Measurements from ENCODE around the gene NEGR1.

NEGR1 gene

DNA sequence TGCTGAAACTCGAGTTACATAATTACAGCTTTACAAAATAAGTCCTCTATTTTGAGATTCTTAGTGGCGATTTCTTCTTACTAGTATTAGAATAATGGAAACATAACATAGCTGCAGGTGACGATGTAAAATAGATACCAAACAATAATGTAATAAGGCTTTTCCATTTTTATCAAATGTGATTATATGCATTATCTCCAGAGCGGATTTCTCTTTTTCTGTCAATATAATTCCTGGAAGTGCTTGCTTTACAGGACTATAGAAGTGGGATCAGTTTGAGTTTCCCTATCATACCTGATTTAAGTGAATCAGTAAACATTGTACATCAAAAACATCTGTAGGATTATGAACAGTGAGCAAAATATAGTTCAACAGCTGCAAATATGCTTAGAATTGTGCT lies 442.5 kb downstream of the NEGR1 start:
- no peak for TF ChIP-seq CTCF (conservative IDR thresholded peaks at IDR 0.05; ENCODE audit: low read depth, low read length)
- no peak overlapping the region for H3K4me3 ChIP-seq (ENCODE audit: low read depth, low read length)
- no peak for DNase-seq (ENCODE audit: low read depth)

- DNase-seq (ENCODE audit: low read depth) = no peak
- no peak for TF ChIP-seq CTCF (conservative IDR thresholded peaks at IDR 0.05; ENCODE audit: low read depth, low read length)
- H3K4me3 ChIP-seq (ENCODE audit: low read depth, low read length) = no peak overlapping the region
Measured at GRCh38 chr1:71836904-71837303, 445.4 kb downstream of the NEGR1 start.

DNA sequence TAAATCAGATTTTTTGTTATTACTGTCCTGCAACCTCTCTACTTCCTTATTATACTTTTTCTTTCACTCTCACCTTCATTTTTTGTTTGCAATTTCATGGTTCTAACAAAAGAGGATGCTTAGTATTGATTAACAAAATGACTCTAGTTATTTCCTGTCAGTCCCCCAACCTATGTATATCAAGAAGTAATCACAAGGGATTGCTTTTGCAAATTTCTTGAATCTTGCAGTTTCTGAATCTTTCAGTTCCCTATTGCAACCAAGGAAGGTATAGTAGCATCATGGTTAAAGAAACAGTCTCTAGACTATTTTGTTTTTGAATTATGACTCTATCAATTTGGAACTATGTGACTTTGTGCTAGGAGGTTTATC lies 446.9 kb downstream of the NEGR1 start:
- no peak overlapping the region for H3K4me3 ChIP-seq (ENCODE audit: low read depth, low read length)
- no peak for DNase-seq (ENCODE audit: low read depth)
- TF ChIP-seq CTCF (conservative IDR thresholded peaks at IDR 0.05; ENCODE audit: low read depth, low read length) = no peak

DNA sequence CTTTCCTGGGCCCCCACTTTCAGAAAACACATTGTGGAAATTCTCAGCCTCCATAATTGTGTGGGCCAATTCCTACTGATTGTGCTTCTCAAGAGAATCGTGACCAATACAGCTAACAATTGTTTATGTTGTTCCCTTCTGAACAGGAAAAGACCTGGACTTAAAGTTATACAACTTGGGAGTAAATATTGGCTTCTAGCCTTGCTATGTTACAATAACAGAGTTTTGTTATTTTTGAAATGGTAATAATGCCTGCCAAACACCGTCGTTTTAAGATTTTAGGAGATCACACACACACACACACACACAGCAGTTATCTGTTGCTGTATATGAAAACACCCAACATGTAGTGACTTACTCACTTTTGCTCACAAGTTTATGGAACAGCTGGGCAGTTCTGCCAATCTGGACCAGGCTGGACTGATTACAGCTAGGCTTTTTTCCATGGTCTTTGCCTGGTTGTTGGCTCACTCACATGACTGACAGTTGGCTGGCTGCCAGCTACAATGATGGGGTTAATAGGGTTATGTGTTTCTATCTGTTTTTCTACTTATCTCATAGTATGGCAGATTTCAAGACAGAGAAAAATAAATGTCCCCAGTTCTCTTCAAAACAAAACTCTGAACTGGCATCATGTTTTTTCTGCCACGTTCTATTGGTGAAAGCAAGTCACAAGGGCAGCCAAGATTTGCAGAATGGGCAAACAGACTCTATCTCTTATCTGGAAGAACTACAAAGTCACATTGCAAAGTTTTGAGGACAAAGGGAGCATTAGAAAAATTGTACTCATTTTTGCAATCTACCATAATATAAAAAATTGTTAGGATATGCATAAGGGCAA lies 447.5 kb downstream of the NEGR1 start:
- DNase-seq (ENCODE audit: low read depth) = no peak
- TF ChIP-seq CTCF (conservative IDR thresholded peaks at IDR 0.05; ENCODE audit: low read depth, low read length) = no peak
- no peak overlapping the region for H3K4me3 ChIP-seq (ENCODE audit: low read depth, low read length)

DNA sequence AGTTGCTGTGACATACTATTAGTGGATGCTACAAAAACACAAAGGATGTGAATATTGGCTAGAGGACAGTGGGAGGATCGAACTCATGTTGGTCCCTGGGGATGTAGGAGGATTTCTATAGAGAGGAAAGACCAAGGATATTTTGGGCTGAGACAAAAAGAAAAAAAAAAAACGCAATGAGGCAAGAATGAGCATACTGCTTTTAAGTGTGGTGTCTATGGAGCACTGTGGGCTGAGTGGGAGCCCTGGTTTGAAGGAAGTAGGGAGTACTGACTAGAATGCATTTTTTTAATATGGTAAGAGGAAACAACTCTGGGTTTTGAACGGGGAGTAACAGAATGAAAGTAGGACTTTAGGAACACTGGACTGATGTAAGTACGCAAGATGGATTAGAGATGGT lies 450.7 kb downstream of the NEGR1 start:
- H3K4me3 ChIP-seq (ENCODE audit: low read depth, low read length) = no peak overlapping the region
- no peak for DNase-seq (ENCODE audit: low read depth)
- no peak for TF ChIP-seq CTCF (conservative IDR thresholded peaks at IDR 0.05; ENCODE audit: low read depth, low read length)

DNA sequence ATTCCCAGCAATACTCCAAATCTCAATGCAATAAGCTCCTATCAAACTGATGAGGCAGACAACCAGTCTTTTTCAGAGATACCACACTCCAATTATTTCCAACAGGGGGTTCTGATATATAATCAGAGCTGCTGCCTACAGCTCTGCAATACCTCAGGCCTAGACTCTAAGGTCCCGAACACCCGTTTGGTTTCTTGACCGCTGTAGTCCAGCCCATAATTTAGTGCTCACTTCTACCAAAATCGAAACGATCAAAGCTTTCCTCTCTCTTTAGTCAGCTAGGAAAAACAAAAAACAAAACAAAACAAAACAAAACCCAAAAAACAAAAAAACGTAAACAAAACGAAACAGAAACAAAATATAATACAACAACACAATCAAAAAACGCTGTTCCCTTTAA lies 453.0 kb downstream of the NEGR1 start:
- DNase-seq (ENCODE audit: low read depth) = no peak
- no peak overlapping the region for H3K4me3 ChIP-seq (ENCODE audit: low read depth, low read length)
- no peak for TF ChIP-seq CTCF (conservative IDR thresholded peaks at IDR 0.05; ENCODE audit: low read depth, low read length)

- DNase-seq (ENCODE audit: low read depth) = no peak
- TF ChIP-seq CTCF (conservative IDR thresholded peaks at IDR 0.05; ENCODE audit: low read depth, low read length) = no peak
- no peak overlapping the region for H3K4me3 ChIP-seq (ENCODE audit: low read depth, low read length)
Measured at GRCh38 chr1:71828431-71829012, 453.8 kb downstream of the NEGR1 start.

All from choroid plexus epithelial cell (primary cell).